ENCODE results near the gene SIGLEC5. TPM values are rescaled to one million over a fixed set of nuclear protein-coding genes. Genes with fewer than 3 reads are reported as not detected.

The SIGLEC5 gene
- total RNA-seq, 1 experiment from 2014 or later, result not detected

DNA sequence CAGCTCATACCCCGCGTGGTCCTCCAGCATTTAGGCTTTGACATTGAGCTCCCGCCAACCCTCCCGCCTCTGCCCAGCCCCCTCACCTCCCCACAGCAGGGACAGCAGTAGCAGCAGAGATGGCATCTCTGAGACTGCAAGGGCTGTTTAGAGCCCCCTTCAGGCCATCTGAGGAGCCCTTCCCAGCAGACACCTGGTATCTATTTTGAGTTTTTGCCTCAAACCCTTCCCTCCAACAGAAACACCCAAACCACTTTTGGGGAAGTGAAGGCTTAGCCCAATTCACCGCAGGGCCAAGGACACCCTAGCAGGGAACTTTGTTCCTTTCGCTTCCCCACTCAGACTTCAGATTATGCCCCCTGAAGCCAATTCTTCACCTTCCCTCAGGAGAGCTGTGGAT lies 65.4 kb downstream of the SIGLEC5 start:
- no peak overlapping the region for H2AFZ ChIP-seq
- H3K9me2 ChIP-seq (ENCODE audit: insufficient read depth), result no peaks in the 10 kb centered on the region
- POLR2A ChIA-PET (ENCODE audit: unreplicated experiment), result no interaction called here
- H3K4me2 ChIP-seq, result no peak overlapping the region
- no peak overlapping the region for H3K27ac ChIP-seq
- DNase-seq, result no peak
- H3K4me1 ChIP-seq (replicated peaks; ENCODE audit: insufficient read depth), result no peaks in the 10 kb centered on the region
- intact Hi-C loops (cut with micrococcal nuclease; ENCODE audit: unreplicated experiment), result no loop called here
- BruUV-seq (replicated peaks), result no TSS peak
- no peak for TF ChIP-seq EZH2 (IDR thresholded peaks at IDR 0.05; ENCODE audit: low read depth)
- TF ChIP-seq, protein P1, sequence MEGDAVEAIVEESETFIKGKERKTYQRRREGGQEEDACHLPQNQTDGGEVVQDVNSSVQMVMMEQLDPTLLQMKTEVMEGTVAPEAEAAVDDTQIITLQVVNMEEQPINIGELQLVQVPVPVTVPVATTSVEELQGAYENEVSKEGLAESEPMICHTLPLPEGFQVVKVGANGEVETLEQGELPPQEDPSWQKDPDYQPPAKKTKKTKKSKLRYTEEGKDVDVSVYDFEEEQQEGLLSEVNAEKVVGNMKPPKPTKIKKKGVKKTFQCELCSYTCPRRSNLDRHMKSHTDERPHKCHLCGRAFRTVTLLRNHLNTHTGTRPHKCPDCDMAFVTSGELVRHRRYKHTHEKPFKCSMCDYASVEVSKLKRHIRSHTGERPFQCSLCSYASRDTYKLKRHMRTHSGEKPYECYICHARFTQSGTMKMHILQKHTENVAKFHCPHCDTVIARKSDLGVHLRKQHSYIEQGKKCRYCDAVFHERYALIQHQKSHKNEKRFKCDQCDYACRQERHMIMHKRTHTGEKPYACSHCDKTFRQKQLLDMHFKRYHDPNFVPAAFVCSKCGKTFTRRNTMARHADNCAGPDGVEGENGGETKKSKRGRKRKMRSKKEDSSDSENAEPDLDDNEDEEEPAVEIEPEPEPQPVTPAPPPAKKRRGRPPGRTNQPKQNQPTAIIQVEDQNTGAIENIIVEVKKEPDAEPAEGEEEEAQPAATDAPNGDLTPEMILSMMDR (conservative IDR thresholded peaks at IDR 0.05), result no peak
- no peaks in the 10 kb centered on the region for H3K9me3 ChIP-seq (ENCODE audit: insufficient read depth, low read depth)
- no peaks in the 10 kb centered on the region for H3K79me2 ChIP-seq (ENCODE audit: low read depth)
- no peaks in the 10 kb centered on the region for H3K36me3 ChIP-seq (ENCODE audit: low read depth)
- CTCF ChIA-PET, result no interaction called here
- no peak overlapping the region for H3K4me3 ChIP-seq
- H3F3A ChIP-seq (ENCODE audit: insufficient read depth, low read depth), result no peaks in the 10 kb centered on the region
- H4K20me1 ChIP-seq (ENCODE audit: insufficient read depth), result no peaks in the 10 kb centered on the region
- peaks cover 62% of the 10 kb centered on the region for H3K27me3 ChIP-seq (ENCODE audit: insufficient read depth, low read depth)

Other genes starting within 250 kb of the SIGLEC5 start
- gene LIM2, start 242.4 kb downstream of the SIGLEC5 start, total RNA-seq (2021), result not detected in 2 replicates
- gene C19orf84, start 239.8 kb downstream of the SIGLEC5 start, total RNA-seq (2021), result 0.48 and 0.90 TPM in 2 replicates
- not detected in 2 replicates for gene SIGLEC10, start 212.8 kb downstream of the SIGLEC5 start, total RNA-seq (2021)
- not detected in 2 replicates for gene SIGLEC8, start 171.9 kb downstream of the SIGLEC5 start, total RNA-seq (2021)
- not detected in 2 replicates for gene CEACAM18, start 151.9 kb downstream of the SIGLEC5 start, total RNA-seq (2021)
- not detected in 2 replicates for gene SIGLEC12, start 128.6 kb downstream of the SIGLEC5 start, total RNA-seq (2021)
- gene SIGLEC6, start 98.7 kb downstream of the SIGLEC5 start, total RNA-seq (2021), result not detected in 2 replicates
- 11.7 and 12.5 TPM in 2 replicates for gene ZNF175, start 59.1 kb downstream of the SIGLEC5 start, total RNA-seq (2021)
- not detected in 2 replicates for gene SIGLEC14, start 16.4 kb upstream of the SIGLEC5 start, total RNA-seq (2021)
- 29.5 and 40.5 TPM in 2 replicates for gene SPACA6, start 62.9 kb upstream of the SIGLEC5 start, total RNA-seq (2021)
- not detected in 2 replicates for gene HAS1, start 93.6 kb upstream of the SIGLEC5 start, total RNA-seq (2021)
- not detected in 2 replicates for gene FPR1, start 121.5 kb upstream of the SIGLEC5 start, total RNA-seq (2021)
- gene FPR2, start 130.8 kb upstream of the SIGLEC5 start, total RNA-seq (2021), result not detected in 2 replicates
- gene FPR3, start 164.8 kb upstream of the SIGLEC5 start, total RNA-seq (2021), result not detected in 2 replicates